Keratinocyte (primary cell): ENCODE data around the gene ARHGEF19. TPM values are rescaled to one million over a fixed set of nuclear protein-coding genes. Genes with fewer than 3 reads are reported as not detected.

Source experiments
- DNase-seq: peaks from one replicate; pipeline ENCODE4 v3.0.0-alpha.2; 2011; ENCODE audit warnings: low read depth, missing footprints, low spot score
- FAIRE-seq: peaks from 2 replicates; lab custom pipeline; 2011; peaks lifted over from hg19 to GRCh38; lab: Jason Lieb, UNC
- H2AFZ ChIP-seq: 2 replicates; pipeline ENCODE4 v1.6.0; 2012; ENCODE audit warnings: low read length, control low read depth, inconsistent platforms; ENCODE audit not compliant: control insufficient read depth
- H3K27ac ChIP-seq: 2 replicates; pipeline ENCODE4 v1.5.1; 2011; ENCODE audit warnings: low read length; ENCODE audit not compliant: control insufficient read depth, insufficient read depth
- H3K27me3 ChIP-seq: 3 replicates; pipeline ENCODE4 v1.6.0; 2011; ENCODE audit warnings: low read length; ENCODE audit not compliant: control insufficient read depth, insufficient read depth; ENCODE audit errors: extremely low read depth
- H3K36me3 ChIP-seq, 2 experiments: 2 replicates in 1 of 2; 3 replicates in 1 of 2; pipeline ENCODE4 v1.5.1; 2011; ENCODE audit warnings: low read length in 2 of 2, mild to moderate bottlenecking in 1 of 2; ENCODE audit not compliant: control insufficient read depth in 2 of 2, insufficient read depth in 2 of 2; ENCODE audit errors: extremely low read depth in 1 of 2
- H3K4me1 ChIP-seq: 3 replicates; pipeline ENCODE4 v1.5.1; 2011; ENCODE audit warnings: low read length; ENCODE audit not compliant: control insufficient read depth, insufficient read depth; ENCODE audit errors: extremely low read depth
- H3K4me2 ChIP-seq: 3 replicates; pipeline ENCODE4 v1.6.0; 2011; ENCODE audit warnings: low read depth, low read length; ENCODE audit not compliant: control insufficient read depth, insufficient read depth; ENCODE audit errors: extremely low read depth
- H3K4me3 ChIP-seq, 3 experiments: fragments of 200-600 bp in 1 of 3; sonication (generic) in 1 of 3; 2 replicates in 2 of 3; 3 replicates in 1 of 3; pipeline ENCODE4 v1.5.1; 2011 to 2016; ENCODE audit warnings: low read length in 3 of 3, mild to moderate bottlenecking in 3 of 3, control low read depth in 2 of 3, inconsistent platforms in 1 of 3, low read depth in 1 of 3, mixed read lengths in 1 of 3, mixed run types in 1 of 3, moderate library complexity in 1 of 3; ENCODE audit not compliant: control insufficient read depth in 2 of 3, insufficient read depth in 2 of 3; ENCODE audit errors: extremely low read depth in 1 of 3
- H3K79me2 ChIP-seq: 2 replicates; pipeline ENCODE4 v1.6.0; 2012; ENCODE audit warnings: low read length; ENCODE audit not compliant: control insufficient read depth, insufficient read depth
- H3K9ac ChIP-seq: 3 replicates; pipeline ENCODE4 v1.6.0; 2011; ENCODE audit warnings: low read length; ENCODE audit not compliant: control insufficient read depth, insufficient read depth; ENCODE audit errors: extremely low read depth
- H3K9me1 ChIP-seq: 3 replicates; pipeline ENCODE4 v1.6.0; 2011; ENCODE audit warnings: low read length; ENCODE audit not compliant: control insufficient read depth, insufficient read depth; ENCODE audit errors: extremely low read depth
- H3K9me3 ChIP-seq: 2 replicates; pipeline ENCODE4 v1.5.1; 2012; ENCODE audit warnings: low read depth, low read length; ENCODE audit not compliant: control insufficient read depth
- H4K20me1 ChIP-seq: 3 replicates; pipeline ENCODE4 v1.6.0; 2011; ENCODE audit warnings: low read length; ENCODE audit not compliant: control insufficient read depth, insufficient read depth; ENCODE audit errors: extremely low read depth
- EZH2 ChIP-seq: IDR thresholded peaks from one replicate; pipeline ENCODE4 v1.6.1; 2012; ENCODE audit warnings: inconsistent platforms, mild to moderate bottlenecking, low read length, moderate library complexity
- dilution Hi-C: fragments of 300-500 bp; cut with MboI; formaldehyde crosslinking; loops from one replicate; pipeline ENCODE4 v1.7.0; 2020; ENCODE audit warnings: low sequenced_read_pairs; ENCODE audit not compliant: extremely low pct_ligation_motif_present
- polyA plus RNA-seq, 5 experiments: library from polyadenylated mRNA; depleted of rRNA in 3 of 5; stranded (reverse) in 3 of 5; stranded (forward) in 1 of 5; unstranded in 1 of 5; fragments of >200 nt; gene quantifications; 1 replicate in 1 of 5; 2 replicates in 3 of 5; 3 replicates in 1 of 5; pipeline versions ENCODE4 v1.2.1 to v1.2.3, GENCODE V29; 2011 to 2012; ENCODE audit warnings: missing spikeins in 2 of 5, low read depth in 1 of 5, low replicate concordance in 1 of 5
- TF ChIP-seq, protein P1 (sequence below), 3 experiments: IDR thresholded peaks in 1 of 3; conservative IDR thresholded peaks in 1 of 3; optimal IDR thresholded peaks in 1 of 3; 2 replicates in 2 of 3; 3 replicates in 1 of 3; pipeline versions ENCODE3 to v1.5.1; 2011; ENCODE audit warnings: low read length in 3 of 3, mild to moderate bottlenecking in 3 of 3, moderate library complexity in 2 of 3, control low read depth in 1 of 3, inconsistent platforms in 1 of 3; ENCODE audit not compliant: insufficient read depth in 2 of 3; ENCODE audit errors: extremely low read depth in 1 of 3

Gene ARHGEF19
- polyA plus RNA-seq, 1 donor (not counting 4 experiments of a cell fraction or from before 2014, with no cell fraction given), result 5.0 TPM

DNA sequence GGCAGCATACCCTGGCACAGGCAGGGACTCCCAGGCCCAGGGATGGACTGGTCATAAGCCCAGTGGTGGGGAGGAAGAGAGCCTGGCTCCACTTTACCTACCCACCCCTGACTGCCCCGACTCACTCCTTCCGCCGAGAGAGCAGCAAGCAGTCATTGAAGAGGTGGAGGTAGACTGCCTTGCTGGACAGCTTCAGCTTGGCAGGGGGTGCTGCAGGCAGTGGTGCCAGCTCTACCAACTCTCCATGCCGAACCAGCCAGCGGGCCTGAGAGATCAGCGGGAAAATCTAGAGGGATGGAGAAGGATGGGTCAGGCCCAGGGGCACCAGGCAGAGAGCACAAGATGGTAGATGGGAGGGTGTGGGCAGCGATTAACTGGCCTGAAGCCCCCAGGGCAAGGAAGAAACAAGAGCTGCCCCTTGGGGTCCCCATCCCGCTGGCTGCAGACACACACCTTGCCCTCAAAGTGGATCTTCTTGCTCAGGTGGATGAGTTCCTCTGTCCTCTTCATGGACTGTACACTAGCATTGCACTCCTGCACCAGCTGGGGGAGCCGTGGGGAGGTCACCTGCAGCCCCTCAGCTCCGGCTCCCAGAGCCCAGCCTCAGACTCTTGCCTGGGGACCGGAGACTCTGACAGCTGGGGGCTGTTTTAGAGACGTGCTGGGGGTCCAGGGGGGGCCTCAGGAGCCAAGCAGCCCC, 7.7 kb downstream of the ARHGEF19 start:
- Histone ChIP-seq H4K20me1 (no peaks in the 10 kb centered on the region), H2AFZ (no peak overlapping the region), H3K27ac (no peak overlapping the region), H3K4me1 (peaks cover 17% of the 10 kb centered on the region), H3K36me3 (peaks cover 3 to 7% of the 10 kb centered on the region in 2 experiments), H3K9me1 (no peaks in the 10 kb centered on the region), H3K9ac (no peak overlapping the region), H3K9me3 (no peaks in the 10 kb centered on the region), H3K4me2 (no peak overlapping the region), H3K79me2 (no peaks in the 10 kb centered on the region), H3K27me3 (no peaks in the 10 kb centered on the region), H3K4me3 (no peak overlapping the region)
- TF ChIP-seq EZH2, result no peak
- TF ChIP-seq, protein P1, sequence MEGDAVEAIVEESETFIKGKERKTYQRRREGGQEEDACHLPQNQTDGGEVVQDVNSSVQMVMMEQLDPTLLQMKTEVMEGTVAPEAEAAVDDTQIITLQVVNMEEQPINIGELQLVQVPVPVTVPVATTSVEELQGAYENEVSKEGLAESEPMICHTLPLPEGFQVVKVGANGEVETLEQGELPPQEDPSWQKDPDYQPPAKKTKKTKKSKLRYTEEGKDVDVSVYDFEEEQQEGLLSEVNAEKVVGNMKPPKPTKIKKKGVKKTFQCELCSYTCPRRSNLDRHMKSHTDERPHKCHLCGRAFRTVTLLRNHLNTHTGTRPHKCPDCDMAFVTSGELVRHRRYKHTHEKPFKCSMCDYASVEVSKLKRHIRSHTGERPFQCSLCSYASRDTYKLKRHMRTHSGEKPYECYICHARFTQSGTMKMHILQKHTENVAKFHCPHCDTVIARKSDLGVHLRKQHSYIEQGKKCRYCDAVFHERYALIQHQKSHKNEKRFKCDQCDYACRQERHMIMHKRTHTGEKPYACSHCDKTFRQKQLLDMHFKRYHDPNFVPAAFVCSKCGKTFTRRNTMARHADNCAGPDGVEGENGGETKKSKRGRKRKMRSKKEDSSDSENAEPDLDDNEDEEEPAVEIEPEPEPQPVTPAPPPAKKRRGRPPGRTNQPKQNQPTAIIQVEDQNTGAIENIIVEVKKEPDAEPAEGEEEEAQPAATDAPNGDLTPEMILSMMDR (optimal IDR thresholded peaks at IDR 0.05 in 1 of 3, IDR thresholded peaks at IDR 0.05 in 1 of 3, conservative IDR thresholded peaks at IDR 0.05 in 1 of 3; ENCODE audit: extremely low read depth in 1 of 3, insufficient read depth in 2 of 3, low read length in 3 of 3), result peak; percentile 42 to 68 (median 49)
- DNase-seq (no peak), FAIRE-seq (no peak)
- dilution Hi-C loops, result no loop called here

GRCh38 chr1:16204216-16204615, 8.2 kb downstream of the ARHGEF19 start:
- Histone ChIP-seq H3K9me1 (no peaks in the 10 kb centered on the region), H3K4me2 (no peak overlapping the region), H3K4me1 (peaks cover 17% of the 10 kb centered on the region), H3K4me3 (no peak overlapping the region), H3K79me2 (no peaks in the 10 kb centered on the region), H4K20me1 (no peaks in the 10 kb centered on the region), H3K9me3 (no peaks in the 10 kb centered on the region), H3K36me3 (peaks cover 3 to 7% of the 10 kb centered on the region in 2 experiments), H3K27ac (no peak overlapping the region), H3K9ac (no peak overlapping the region), H2AFZ (no peak overlapping the region), H3K27me3 (no peaks in the 10 kb centered on the region)
- FAIRE-seq, result no peak
- TF ChIP-seq, protein P1 (optimal IDR thresholded peaks at IDR 0.05 in 1 of 3, IDR thresholded peaks at IDR 0.05 in 1 of 3, conservative IDR thresholded peaks at IDR 0.05 in 1 of 3; ENCODE audit: extremely low read depth in 1 of 3, insufficient read depth in 2 of 3, low read length in 3 of 3), result no peak
- no peak for TF ChIP-seq EZH2
- dilution Hi-C loops, result no loop called here
- DNase-seq, result no peak
